Liver (tissue), 9 donors: ENCODE data around the gene NTM. TPM values are rescaled to one million over a fixed set of nuclear protein-coding genes. Genes with fewer than 3 reads are reported as not detected.

Experiments used
- DNase-seq: peaks from one replicate; pipeline ENCODE4 v3.0.0-alpha.2; 2017; ENCODE audit warnings: low spot score
- H3K27ac ChIP-seq, 2 donors: one replicate each; pipeline ENCODE4 v1.7.0; 2013; ENCODE audit warnings: inconsistent platforms in 2 of 2, low read length in 2 of 2, control low read depth in 1 of 2, low read depth in 1 of 2, mild to moderate bottlenecking in 1 of 2
- H3K27me3 ChIP-seq, 4 donors: one replicate each; pipeline versions ENCODE4 v1.6.1 to v1.7.0; 2013; ENCODE audit warnings: low read length in 3 of 4, inconsistent platforms in 1 of 4, mild to moderate bottlenecking in 1 of 4, moderate library complexity in 1 of 4; ENCODE audit not compliant: control insufficient read depth in 4 of 4, insufficient read depth in 4 of 4
- H3K36me3 ChIP-seq, 4 donors: one replicate each; pipeline versions ENCODE4 v1.6.1 to v1.7.0; 2013; ENCODE audit warnings: low read length in 3 of 4, mild to moderate bottlenecking in 3 of 4, low read depth in 1 of 4, moderate library complexity in 1 of 4; ENCODE audit not compliant: control insufficient read depth in 4 of 4, insufficient read depth in 3 of 4
- H3K4me1 ChIP-seq, 4 donors: one replicate each; pipeline versions ENCODE4 v1.6.1 to v1.7.0; 2013; ENCODE audit warnings: low read length in 3 of 4, mild to moderate bottlenecking in 3 of 4, moderate library complexity in 1 of 4; ENCODE audit not compliant: control insufficient read depth in 4 of 4, insufficient read depth in 4 of 4
- H3K4me3 ChIP-seq, 3 donors: one replicate each; pipeline versions ENCODE4 v1.6.1 to v1.7.0; 2013; ENCODE audit warnings: low read length in 3 of 3, control low read depth in 1 of 3, low read depth in 1 of 3, mild to moderate bottlenecking in 1 of 3
- H3K9ac ChIP-seq, 2 donors: one replicate each; pipeline ENCODE4 v1.7.0; 2013; ENCODE audit warnings: low read length in 2 of 2, mild to moderate bottlenecking in 2 of 2, moderate library complexity in 2 of 2, control low read depth in 1 of 2, low read depth in 1 of 2
- H3K9me3 ChIP-seq, 4 donors: one replicate each; pipeline versions ENCODE4 v1.6.1 to v1.7.0; 2013; ENCODE audit warnings: low read length in 3 of 4; ENCODE audit not compliant: control insufficient read depth in 4 of 4
- EGR1 ChIP-seq, 2 donors: IDR thresholded peaks; 2 replicates each; pipeline ENCODE4 v1.6.1; 2016 to 2018; ENCODE audit warnings: antibody characterized with exemption in 2 of 2, low read depth in 2 of 2
- FOXA1 ChIP-seq: IDR thresholded peaks from 2 replicates; pipeline ENCODE4 v1.6.1; 2016; ENCODE audit warnings: antibody characterized with exemption
- FOXA2 ChIP-seq: IDR thresholded peaks from 2 replicates; pipeline ENCODE4 v1.6.1; 2016; ENCODE audit warnings: antibody characterized with exemption
- GABPA ChIP-seq, 2 donors: IDR thresholded peaks in 1 of 2; conservative IDR thresholded peaks in 1 of 2; 2 replicates each; pipeline ENCODE4 v1.6.1; 2016; ENCODE audit warnings: antibody characterized with exemption in 2 of 2, mild to moderate bottlenecking in 1 of 2, moderate library complexity in 1 of 2
- HNF4A ChIP-seq, 2 donors: conservative IDR thresholded peaks; 2 replicates each; pipeline ENCODE4 v1.6.1; 2016; ENCODE audit warnings: antibody characterized with exemption in 2 of 2, mild to moderate bottlenecking in 2 of 2
- HNF4G ChIP-seq: IDR thresholded peaks from 2 replicates; pipeline ENCODE4 v1.6.1; 2016; ENCODE audit warnings: antibody characterized with exemption
- JUND ChIP-seq, 2 donors: IDR thresholded peaks; 2 replicates each; pipeline ENCODE4 v1.6.1; 2016; ENCODE audit warnings: antibody characterized with exemption in 2 of 2
- NR2F2 ChIP-seq: IDR thresholded peaks from 2 replicates; pipeline ENCODE4 v1.6.1; 2016; ENCODE audit warnings: antibody characterized with exemption
- RAD21 ChIP-seq, 2 donors: IDR thresholded peaks; 2 replicates each; pipeline ENCODE4 v1.6.1; 2016; ENCODE audit warnings: antibody characterized with exemption in 2 of 2, mild to moderate bottlenecking in 2 of 2
- RXRA ChIP-seq, 2 donors: IDR thresholded peaks; 2 replicates each; pipeline ENCODE4 v1.6.1; 2017 to 2018; ENCODE audit warnings: antibody characterized with exemption in 2 of 2, mild to moderate bottlenecking in 1 of 2
- SP1 ChIP-seq: IDR thresholded peaks from 2 replicates; pipeline ENCODE4 v1.6.1; 2018; ENCODE audit warnings: antibody characterized with exemption, mild to moderate bottlenecking
- TAF1 ChIP-seq: conservative IDR thresholded peaks from 2 replicates; pipeline ENCODE4 v1.6.1; 2016; ENCODE audit warnings: antibody characterized with exemption, mild to moderate bottlenecking
- YY1 ChIP-seq: IDR thresholded peaks from 2 replicates; pipeline ENCODE4 v1.6.1; 2016; ENCODE audit warnings: antibody characterized with exemption, mild to moderate bottlenecking
- WGBS: extraction: QIAGEN DNeasy Blood & Tissue Kit; methylation state at CpG from one replicate; pipeline ENCODE4 v1.1.7; 2013; 5-methylcytosine and 5-hydroxymethylcytosine counted together
- polyA plus RNA-seq, 2 donors: library from polyadenylated mRNA; stranded (reverse) in 1 of 2; unstranded in 1 of 2; fragments of 200-250 nt in 1 of 2; fragments of >200 nt in 1 of 2; fragmentation: Nextera tagmentation in 1 of 2; extraction: Ambion mirVana in 1 of 2; gene quantifications; one replicate each; pipeline versions ENCODE4 v1.2.1 to v1.2.3, GENCODE V29; 2013 to 2015
- total RNA-seq, 2 donors: library from RNA; depleted of rRNA; stranded (reverse); fragments of >200 nt; gene quantifications; one replicate each; pipeline ENCODE4 v1.2.3, GENCODE V29; 2014
- TF ChIP-seq, protein P1 (sequence below): IDR thresholded peaks from 2 replicates; pipeline ENCODE4 v1.6.1; 2016; ENCODE audit warnings: antibody characterized with exemption
- TF ChIP-seq, protein P2 (sequence below): IDR thresholded peaks from 2 replicates; pipeline ENCODE4 v1.6.1; 2016; ENCODE audit warnings: antibody characterized with exemption
- TF ChIP-seq, protein P3 (sequence below): fragments of 150-350 bp; IDR thresholded peaks from 2 replicates; pipeline ENCODE4 v1.5.1; 2017; ENCODE audit warnings: improper control_type of control experiment, low read depth, low read length; ENCODE audit not compliant: missing input control
- TF ChIP-seq, protein P4 (sequence below): IDR thresholded peaks from 2 replicates; pipeline ENCODE4 v1.6.1; 2016; ENCODE audit warnings: antibody characterized with exemption, mild to moderate bottlenecking
- TF ChIP-seq, protein P5 (sequence below): IDR thresholded peaks from 2 replicates; pipeline ENCODE4 v1.6.1; 2016; ENCODE audit warnings: antibody characterized with exemption
- donor health status: healthy.
- donor health status: healthy.
- donor health status: healthy.
- donor health status: healthy.
- donor health status: healthy.

Gene NTM
- total and polyA plus RNA-seq, 4 donors = 0.08 to 1.1 (median 0.08) TPM; not detected in 1

DNA sequence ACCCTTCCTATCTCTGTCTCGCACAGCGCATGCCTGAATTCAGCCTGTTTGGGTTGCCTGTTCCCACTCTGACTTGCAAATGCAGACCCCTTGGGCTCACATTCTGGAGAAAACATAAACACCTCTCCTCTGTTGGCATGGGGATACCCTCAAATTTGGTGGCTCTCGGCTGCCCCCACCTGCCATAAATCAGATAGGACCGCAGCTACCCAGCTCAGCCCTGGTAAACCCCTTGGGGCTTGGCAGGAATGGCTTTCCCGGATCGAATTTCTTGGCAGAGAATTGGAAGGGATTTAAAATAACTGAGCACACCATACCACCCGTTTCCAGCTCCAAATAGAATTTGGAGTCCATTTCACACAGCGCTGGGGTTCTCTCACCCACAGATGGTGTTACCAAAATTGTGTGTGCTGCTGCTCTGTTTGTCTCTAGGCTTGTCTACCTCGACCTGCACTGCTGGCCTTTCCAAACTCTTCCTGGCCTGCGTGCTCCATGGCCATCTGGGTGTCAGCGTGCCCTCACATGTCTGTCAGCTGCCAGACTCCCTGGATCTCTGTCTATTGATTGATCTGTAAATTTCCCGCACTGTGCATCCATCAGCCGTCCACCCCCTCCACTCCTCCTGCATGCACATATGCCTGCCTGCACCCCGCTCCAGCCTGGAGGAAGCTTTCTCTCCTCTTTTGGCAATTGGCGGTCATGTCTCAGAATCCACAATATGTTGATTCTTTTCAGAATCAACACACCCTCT is 134.0 kb downstream of the NTM start:
- peaks cover 0 to 4% (median 0%) of the 10 kb centered on the region in 4 donors for H3K9me3 ChIP-seq
- no peaks in the 10 kb centered on the region for H3K4me1 ChIP-seq
- H3K4me3 ChIP-seq = no peak overlapping the region
- 35% methylated on average over 15 of the region's 15 CpGs for WGBS
- DNase-seq = no peak
- H3K27ac ChIP-seq = no peak overlapping the region
- H3K9ac ChIP-seq = no peak overlapping the region
- peaks cover 0 to 6% (median 2%) of the 10 kb centered on the region in 4 donors for H3K27me3 ChIP-seq
- H3K36me3 ChIP-seq = no peaks in the 10 kb centered on the region
- TF ChIP-seq, protein P1, sequence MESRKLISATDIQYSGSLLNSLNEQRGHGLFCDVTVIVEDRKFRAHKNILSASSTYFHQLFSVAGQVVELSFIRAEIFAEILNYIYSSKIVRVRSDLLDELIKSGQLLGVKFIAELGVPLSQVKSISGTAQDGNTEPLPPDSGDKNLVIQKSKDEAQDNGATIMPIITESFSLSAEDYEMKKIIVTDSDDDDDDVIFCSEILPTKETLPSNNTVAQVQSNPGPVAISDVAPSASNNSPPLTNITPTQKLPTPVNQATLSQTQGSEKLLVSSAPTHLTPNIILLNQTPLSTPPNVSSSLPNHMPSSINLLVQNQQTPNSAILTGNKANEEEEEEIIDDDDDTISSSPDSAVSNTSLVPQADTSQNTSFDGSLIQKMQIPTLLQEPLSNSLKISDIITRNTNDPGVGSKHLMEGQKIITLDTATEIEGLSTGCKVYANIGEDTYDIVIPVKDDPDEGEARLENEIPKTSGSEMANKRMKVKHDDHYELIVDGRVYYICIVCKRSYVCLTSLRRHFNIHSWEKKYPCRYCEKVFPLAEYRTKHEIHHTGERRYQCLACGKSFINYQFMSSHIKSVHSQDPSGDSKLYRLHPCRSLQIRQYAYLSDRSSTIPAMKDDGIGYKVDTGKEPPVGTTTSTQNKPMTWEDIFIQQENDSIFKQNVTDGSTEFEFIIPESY = no peak
- TF ChIP-seq SP1 = no peak
- TF ChIP-seq, protein P2, sequence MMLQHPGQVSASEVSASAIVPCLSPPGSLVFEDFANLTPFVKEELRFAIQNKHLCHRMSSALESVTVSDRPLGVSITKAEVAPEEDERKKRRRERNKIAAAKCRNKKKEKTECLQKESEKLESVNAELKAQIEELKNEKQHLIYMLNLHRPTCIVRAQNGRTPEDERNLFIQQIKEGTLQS = no peak
- no peak for TF ChIP-seq HNF4A (conservative IDR thresholded peaks at IDR 0.05)
- no peak for TF ChIP-seq RAD21 (IDR thresholded peaks at IDR 0.05)
- no peak for TF ChIP-seq HNF4G
- no peak for TF ChIP-seq JUND (IDR thresholded peaks at IDR 0.05)
- TF ChIP-seq, protein P3, sequence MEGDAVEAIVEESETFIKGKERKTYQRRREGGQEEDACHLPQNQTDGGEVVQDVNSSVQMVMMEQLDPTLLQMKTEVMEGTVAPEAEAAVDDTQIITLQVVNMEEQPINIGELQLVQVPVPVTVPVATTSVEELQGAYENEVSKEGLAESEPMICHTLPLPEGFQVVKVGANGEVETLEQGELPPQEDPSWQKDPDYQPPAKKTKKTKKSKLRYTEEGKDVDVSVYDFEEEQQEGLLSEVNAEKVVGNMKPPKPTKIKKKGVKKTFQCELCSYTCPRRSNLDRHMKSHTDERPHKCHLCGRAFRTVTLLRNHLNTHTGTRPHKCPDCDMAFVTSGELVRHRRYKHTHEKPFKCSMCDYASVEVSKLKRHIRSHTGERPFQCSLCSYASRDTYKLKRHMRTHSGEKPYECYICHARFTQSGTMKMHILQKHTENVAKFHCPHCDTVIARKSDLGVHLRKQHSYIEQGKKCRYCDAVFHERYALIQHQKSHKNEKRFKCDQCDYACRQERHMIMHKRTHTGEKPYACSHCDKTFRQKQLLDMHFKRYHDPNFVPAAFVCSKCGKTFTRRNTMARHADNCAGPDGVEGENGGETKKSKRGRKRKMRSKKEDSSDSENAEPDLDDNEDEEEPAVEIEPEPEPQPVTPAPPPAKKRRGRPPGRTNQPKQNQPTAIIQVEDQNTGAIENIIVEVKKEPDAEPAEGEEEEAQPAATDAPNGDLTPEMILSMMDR = no peak
- TF ChIP-seq FOXA2 = no peak
- TF ChIP-seq, protein P4, sequence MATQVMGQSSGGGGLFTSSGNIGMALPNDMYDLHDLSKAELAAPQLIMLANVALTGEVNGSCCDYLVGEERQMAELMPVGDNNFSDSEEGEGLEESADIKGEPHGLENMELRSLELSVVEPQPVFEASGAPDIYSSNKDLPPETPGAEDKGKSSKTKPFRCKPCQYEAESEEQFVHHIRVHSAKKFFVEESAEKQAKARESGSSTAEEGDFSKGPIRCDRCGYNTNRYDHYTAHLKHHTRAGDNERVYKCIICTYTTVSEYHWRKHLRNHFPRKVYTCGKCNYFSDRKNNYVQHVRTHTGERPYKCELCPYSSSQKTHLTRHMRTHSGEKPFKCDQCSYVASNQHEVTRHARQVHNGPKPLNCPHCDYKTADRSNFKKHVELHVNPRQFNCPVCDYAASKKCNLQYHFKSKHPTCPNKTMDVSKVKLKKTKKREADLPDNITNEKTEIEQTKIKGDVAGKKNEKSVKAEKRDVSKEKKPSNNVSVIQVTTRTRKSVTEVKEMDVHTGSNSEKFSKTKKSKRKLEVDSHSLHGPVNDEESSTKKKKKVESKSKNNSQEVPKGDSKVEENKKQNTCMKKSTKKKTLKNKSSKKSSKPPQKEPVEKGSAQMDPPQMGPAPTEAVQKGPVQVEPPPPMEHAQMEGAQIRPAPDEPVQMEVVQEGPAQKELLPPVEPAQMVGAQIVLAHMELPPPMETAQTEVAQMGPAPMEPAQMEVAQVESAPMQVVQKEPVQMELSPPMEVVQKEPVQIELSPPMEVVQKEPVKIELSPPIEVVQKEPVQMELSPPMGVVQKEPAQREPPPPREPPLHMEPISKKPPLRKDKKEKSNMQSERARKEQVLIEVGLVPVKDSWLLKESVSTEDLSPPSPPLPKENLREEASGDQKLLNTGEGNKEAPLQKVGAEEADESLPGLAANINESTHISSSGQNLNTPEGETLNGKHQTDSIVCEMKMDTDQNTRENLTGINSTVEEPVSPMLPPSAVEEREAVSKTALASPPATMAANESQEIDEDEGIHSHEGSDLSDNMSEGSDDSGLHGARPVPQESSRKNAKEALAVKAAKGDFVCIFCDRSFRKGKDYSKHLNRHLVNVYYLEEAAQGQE = no peak
- TF ChIP-seq FOXA1 = no peak
- no peak for TF ChIP-seq YY1
- no peak for TF ChIP-seq NR2F2
- TF ChIP-seq GABPA (IDR thresholded peaks at IDR 0.05 in 1 of 2, conservative IDR thresholded peaks at IDR 0.05 in 1 of 2) = no peak
- TF ChIP-seq, protein P5, sequence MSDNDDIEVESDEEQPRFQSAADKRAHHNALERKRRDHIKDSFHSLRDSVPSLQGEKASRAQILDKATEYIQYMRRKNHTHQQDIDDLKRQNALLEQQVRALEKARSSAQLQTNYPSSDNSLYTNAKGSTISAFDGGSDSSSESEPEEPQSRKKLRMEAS = no peak
- TF ChIP-seq EGR1 (IDR thresholded peaks at IDR 0.05; ENCODE audit: low read depth in 2 of 2) = no peak
- no peak for TF ChIP-seq TAF1
- TF ChIP-seq RXRA (IDR thresholded peaks at IDR 0.05) = no peak
